ENCODE measurements around the gene DLG1. TPM values are rescaled to one million over a fixed set of nuclear protein-coding genes. Genes with fewer than 3 reads are reported as not detected.
"Not testable (repeated sequence)": the region's sequence is repeated elsewhere in the genome, so short reads cannot be mapped to it uniquely, and the experiment has no call there.

The DLG1 gene
- total RNA-seq, 1 donor from 2014 or later: 71.2 TPM

GRCh38 chr3:197289726-197290125 is 8.7 kb downstream of the DLG1 start:
- DNase-seq (ENCODE audit: low read depth, low spot score): no peak

- no peak for DNase-seq (ENCODE audit: low read depth, low spot score)
These were observed 11.7 kb downstream of the DLG1 start for GRCh38 chr3:197286678-197287077.

GRCh38 chr3:197285557-197285956 is 12.9 kb downstream of the DLG1 start:
- DNase-seq (ENCODE audit: low read depth, low spot score): no peak

- DNase-seq (ENCODE audit: low read depth, low spot score): no peak
These were observed 15.4 kb downstream of the DLG1 start for GRCh38 chr3:197283045-197283444.

- no peak for DNase-seq (ENCODE audit: low read depth, low spot score)
These were observed 16.6 kb downstream of the DLG1 start for GRCh38 chr3:197281849-197282248.

GRCh38 chr3:197280156-197280555 is 18.3 kb downstream of the DLG1 start:
- no peak for DNase-seq (ENCODE audit: low read depth, low spot score)

- no peak for DNase-seq (ENCODE audit: low read depth, low spot score)
These were observed 19.5 kb downstream of the DLG1 start for GRCh38 chr3:197278933-197279332.

- DNase-seq (ENCODE audit: low read depth, low spot score): not testable (repeated sequence)
These were observed 21.6 kb downstream of the DLG1 start for GRCh38 chr3:197276808-197277207.

GRCh38 chr3:197270558-197271317 is 27.7 kb downstream of the DLG1 start:
- DNase-seq (ENCODE audit: low read depth, low spot score): no peak

GRCh38 chr3:197269024-197269423 is 29.4 kb downstream of the DLG1 start:
- DNase-seq (ENCODE audit: low read depth, low spot score): no peak

GRCh38 chr3:197268294-197268693 is 30.1 kb downstream of the DLG1 start:
- no peak for DNase-seq (ENCODE audit: low read depth, low spot score)

- no peak for DNase-seq (ENCODE audit: low read depth, low spot score)
These were observed 32.1 kb downstream of the DLG1 start for GRCh38 chr3:197266331-197266730.

- no peak for DNase-seq (ENCODE audit: low read depth, low spot score)
These were observed 35.7 kb downstream of the DLG1 start for GRCh38 chr3:197262709-197263108.

- no peak for DNase-seq (ENCODE audit: low read depth, low spot score)
These were observed 37.3 kb downstream of the DLG1 start for GRCh38 chr3:197261164-197261509.

- DNase-seq (ENCODE audit: low read depth, low spot score): no peak
These were observed 37.8 kb downstream of the DLG1 start for GRCh38 chr3:197260491-197261163.

GRCh38 chr3:197259096-197259495 is 39.3 kb downstream of the DLG1 start:
- DNase-seq (ENCODE audit: low read depth, low spot score): no peak

GRCh38 chr3:197258168-197258755 is 40.1 kb downstream of the DLG1 start:
- no peak for DNase-seq (ENCODE audit: low read depth, low spot score)

GRCh38 chr3:197257711-197258110 is 40.7 kb downstream of the DLG1 start:
- no peak for DNase-seq (ENCODE audit: low read depth, low spot score)

GRCh38 chr3:197256836-197257444 is 41.5 kb downstream of the DLG1 start:
- peak; percentile 2 for DNase-seq (ENCODE audit: low read depth, low spot score)

GRCh38 chr3:197256104-197256503 is 42.3 kb downstream of the DLG1 start:
- DNase-seq (ENCODE audit: low read depth, low spot score): no peak

- no peak for DNase-seq (ENCODE audit: low read depth, low spot score)
These were observed 45.0 kb downstream of the DLG1 start for GRCh38 chr3:197253238-197253947.

- no peak for DNase-seq (ENCODE audit: low read depth, low spot score)
These were observed 48.9 kb downstream of the DLG1 start for GRCh38 chr3:197249542-197249941.

Measured in pulmonary artery endothelial cell (primary cell).